DND-41 (cell line): ENCODE data around the gene TNS1.

ENCODE experiments used
- ATAC-seq: fragments of 200-7000 bp; cut with Tn5 transposase; 3 replicates; pipeline ENCODE4 v1.9.1; 2021; ENCODE audit warnings: low read depth; ENCODE audit not compliant: insufficient read depth
- DNase-seq: peaks from one replicate; pipeline ENCODE4 v3.0.0-alpha.2; 2020
- H2AFZ ChIP-seq: 2 replicates; pipeline ENCODE4 v1.6.0; 2012; ENCODE audit warnings: low read depth, low read length
- H3K27ac ChIP-seq: 2 replicates; pipeline ENCODE4 v1.5.1; 2012; ENCODE audit warnings: low read length, inconsistent platforms
- H3K27me3 ChIP-seq: fragments of 200-600 bp; sonication (generic); 2 replicates; pipeline ENCODE4 v1.6.0; 2012; ENCODE audit warnings: low read length, mild to moderate bottlenecking, inconsistent platforms; ENCODE audit not compliant: insufficient read depth, poor library complexity
- H3K36me3 ChIP-seq: 2 replicates; pipeline ENCODE4 v1.5.1; 2012; ENCODE audit warnings: low read length, inconsistent platforms; ENCODE audit not compliant: insufficient read depth
- H3K4me1 ChIP-seq: 2 replicates; pipeline ENCODE4 v1.5.1; 2012; ENCODE audit warnings: mild to moderate bottlenecking, low read length; ENCODE audit not compliant: insufficient read depth
- H3K4me2 ChIP-seq: 2 replicates; pipeline ENCODE4 v1.6.0; 2012; ENCODE audit warnings: mild to moderate bottlenecking, moderate library complexity, low read length, inconsistent platforms; ENCODE audit not compliant: insufficient read depth
- H3K4me3 ChIP-seq, 2 experiments: fragments of 200-600 bp in 1 of 2; shearing (Covaris generic) in 1 of 2; 2 replicates each; pipeline ENCODE4 v1.5.1; 2012 to 2016; ENCODE audit warnings: inconsistent platforms in 2 of 2, low read length in 2 of 2, mild to moderate bottlenecking in 2 of 2, low read depth in 1 of 2, moderate library complexity in 1 of 2
- H3K79me2 ChIP-seq: 2 replicates; pipeline ENCODE4 v1.6.0; 2012; ENCODE audit warnings: low read length, inconsistent platforms; ENCODE audit not compliant: insufficient read depth
- H3K9ac ChIP-seq: 2 replicates; pipeline ENCODE4 v1.6.0; 2012; ENCODE audit warnings: low read depth, mild to moderate bottlenecking, inconsistent platforms, low read length, moderate library complexity
- H3K9me3 ChIP-seq: 2 replicates; pipeline ENCODE4 v1.5.1; 2012; ENCODE audit warnings: low read length, moderate library complexity, mild to moderate bottlenecking, inconsistent platforms; ENCODE audit not compliant: insufficient read depth, severe bottlenecking
- H4K20me1 ChIP-seq: 2 replicates; pipeline ENCODE4 v1.6.0; 2012; ENCODE audit warnings: low read length; ENCODE audit not compliant: insufficient read depth
- CTCF ChIP-seq: IDR thresholded peaks from 2 replicates; pipeline ENCODE4 v1.5.1; 2012; ENCODE audit warnings: borderline replicate concordance, low read length, moderate library complexity, mild to moderate bottlenecking; ENCODE audit not compliant: poor library complexity, severe bottlenecking; ENCODE audit errors: extremely low read depth
- EZH2 ChIP-seq: IDR thresholded peaks from 3 replicates; pipeline ENCODE4 v1.6.1; 2012; ENCODE audit warnings: borderline replicate concordance, low read depth, mild to moderate bottlenecking, moderate library complexity, low read length, inconsistent platforms; ENCODE audit not compliant: severe bottlenecking

The TNS1 gene

GRCh38 chr2:217998926-217999594 lies 3.7 kb downstream of the TNS1 start:
- H3K79me2 ChIP-seq = no peaks in the 10 kb centered on the region
- no peak overlapping the region for H3K9ac ChIP-seq
- peaks cover 7% of the 10 kb centered on the region for H3K27me3 ChIP-seq
- no peak for DNase-seq
- no peaks in the 10 kb centered on the region for H3K4me1 ChIP-seq
- no peak for ATAC-seq
- TF ChIP-seq EZH2 (no peak), CTCF (no peak)
- no peak overlapping the region for H3K4me3 ChIP-seq
- no peak overlapping the region for H3K4me2 ChIP-seq
- H3K9me3 ChIP-seq = no peaks in the 10 kb centered on the region
- no peak overlapping the region for H2AFZ ChIP-seq
- H4K20me1 ChIP-seq = peaks cover 4% of the 10 kb centered on the region; the same call in 1 of the 2 replicates
- H3K36me3 ChIP-seq = no peaks in the 10 kb centered on the region
- no peak overlapping the region for H3K27ac ChIP-seq

- H3K4me1 ChIP-seq = no peaks in the 10 kb centered on the region
Observed at GRCh38 chr2:217997510-217997909, 5.3 kb downstream of the TNS1 start.

GRCh38 chr2:217996361-217996760 lies 6.4 kb downstream of the TNS1 start:
- Histone ChIP-seq H3K27me3 (peaks cover 4% of the 10 kb centered on the region), H3K9ac (no peak overlapping the region), H3K27ac (no peak overlapping the region), H3K9me3 (no peaks in the 10 kb centered on the region), H3K4me2 (no peak overlapping the region), H2AFZ (no peak overlapping the region), H3K36me3 (no peaks in the 10 kb centered on the region), H3K79me2 (no peaks in the 10 kb centered on the region), H4K20me1 (peaks cover 7% of the 10 kb centered on the region; the same call in 1 of the 2 replicates), H3K4me3 (no peak overlapping the region), H3K4me1 (no peaks in the 10 kb centered on the region)
- no peak for TF ChIP-seq EZH2
- TF ChIP-seq CTCF = no peak
- DNase-seq (no peak), ATAC-seq (no peak)

More at GRCh38 chr2:217997510-217997909, 5.3 kb downstream of the TNS1 start:
- no peak overlapping the region for H3K27ac ChIP-seq
- H3K9ac ChIP-seq = no peak overlapping the region
- TF ChIP-seq EZH2 (no peak), CTCF (no peak)
- no peak overlapping the region for H3K4me3 ChIP-seq
- H3K27me3 ChIP-seq = peaks cover 7% of the 10 kb centered on the region
- ATAC-seq (no peak), DNase-seq (no peak)
- H3K9me3 ChIP-seq = no peaks in the 10 kb centered on the region
- H3K36me3 ChIP-seq = no peaks in the 10 kb centered on the region
- H3K4me2 ChIP-seq = no peak overlapping the region
- H3K79me2 ChIP-seq = no peaks in the 10 kb centered on the region
- no peak overlapping the region for H2AFZ ChIP-seq
- H4K20me1 ChIP-seq = peaks cover 4% of the 10 kb centered on the region; the same call in 1 of the 2 replicates
